Activated naive CD4-positive, alpha-beta T cell treated with anti-CD3 and anti-CD28 coated beads, Interleukin-2, amount 50 U/mL, for 72 hours (primary cell): ENCODE data around the gene ANKLE1. TPM values are rescaled to one million over a fixed set of nuclear protein-coding genes. Genes with fewer than 3 reads are reported as not detected.

ENCODE experiments used
- ATAC-seq, 2 donors: fragments of 150-1000 bp; cut with Tn5 transposase; 2 replicates each; pipeline ENCODE4 v1.10.0; 2021; ENCODE audit warnings: mild to moderate bottlenecking in 2 of 2, moderate library complexity in 2 of 2
- DNase-seq, 2 donors: peaks; one replicate each; pipeline ENCODE4 v3.0.0; 2021 to 2022; ENCODE audit warnings: low spot score in 2 of 2
- H3K27ac Mint-ChIP-seq, 2 donors: one replicate each; pipeline ENCODE4 v1.8.0; 2022; ENCODE audit warnings: mild to moderate bottlenecking in 2 of 2, mixed read lengths in 2 of 2
- H3K36me3 Mint-ChIP-seq, 2 donors: one replicate each; pipeline ENCODE4 v1.8.0; 2022; ENCODE audit warnings: mixed read lengths in 2 of 2
- H3K9me3 Mint-ChIP-seq, 2 donors: one replicate each; pipeline ENCODE4 v1.8.0; 2022; ENCODE audit warnings: mixed read lengths in 2 of 2
- total RNA-seq, 2 donors: library from RNA; stranded (reverse); gene quantifications; one replicate each; pipeline ENCODE4 v1.2.3, GENCODE V29; 2022

The ANKLE1 gene
- total RNA-seq, 2 donors from 2014 or later, result 8.4 to 13.7 TPM

- DNase-seq (no peak), ATAC-seq (no peak)
- Mint-ChIP-seq H3K27ac (no peak overlapping the region), H3K36me3 (no peaks in the 10 kb centered on the region), H3K9me3 (no peaks in the 10 kb centered on the region)
These were observed 44.9 kb downstream of the ANKLE1 start for GRCh38 chr19:17326595-17326966.

GRCh38 chr19:17327068-17327653 lies 45.5 kb downstream of the ANKLE1 start:
- Mint-ChIP-seq H3K36me3 (no peaks in the 10 kb centered on the region), H3K9me3 (no peaks in the 10 kb centered on the region), H3K27ac (no peak overlapping the region)
- DNase-seq (no peak), ATAC-seq (no peak)

- H3K9me3 Mint-ChIP-seq, result no peaks in the 10 kb centered on the region
- ATAC-seq, result peak; percentile 57 to 69
- peak in 1 of 2 donors; percentile 48 for DNase-seq
- peaks cover 0 to 4% of the 10 kb centered on the region in 2 donors for H3K36me3 Mint-ChIP-seq
- H3K27ac Mint-ChIP-seq, result peak overlapping the region in 1 of 2 donors; percentile 36
These were observed 46.2 kb downstream of the ANKLE1 start for GRCh38 chr19:17327654-17328516.

GRCh38 chr19:17328517-17329365 lies 47.0 kb downstream of the ANKLE1 start:
- DNase-seq (no peak), ATAC-seq (peak; percentile 13 to 14)
- H3K9me3 Mint-ChIP-seq, result no peaks in the 10 kb centered on the region
- peaks cover 0 to 5% of the 10 kb centered on the region in 2 donors for H3K36me3 Mint-ChIP-seq
- H3K27ac Mint-ChIP-seq, result no peak overlapping the region

DNA sequence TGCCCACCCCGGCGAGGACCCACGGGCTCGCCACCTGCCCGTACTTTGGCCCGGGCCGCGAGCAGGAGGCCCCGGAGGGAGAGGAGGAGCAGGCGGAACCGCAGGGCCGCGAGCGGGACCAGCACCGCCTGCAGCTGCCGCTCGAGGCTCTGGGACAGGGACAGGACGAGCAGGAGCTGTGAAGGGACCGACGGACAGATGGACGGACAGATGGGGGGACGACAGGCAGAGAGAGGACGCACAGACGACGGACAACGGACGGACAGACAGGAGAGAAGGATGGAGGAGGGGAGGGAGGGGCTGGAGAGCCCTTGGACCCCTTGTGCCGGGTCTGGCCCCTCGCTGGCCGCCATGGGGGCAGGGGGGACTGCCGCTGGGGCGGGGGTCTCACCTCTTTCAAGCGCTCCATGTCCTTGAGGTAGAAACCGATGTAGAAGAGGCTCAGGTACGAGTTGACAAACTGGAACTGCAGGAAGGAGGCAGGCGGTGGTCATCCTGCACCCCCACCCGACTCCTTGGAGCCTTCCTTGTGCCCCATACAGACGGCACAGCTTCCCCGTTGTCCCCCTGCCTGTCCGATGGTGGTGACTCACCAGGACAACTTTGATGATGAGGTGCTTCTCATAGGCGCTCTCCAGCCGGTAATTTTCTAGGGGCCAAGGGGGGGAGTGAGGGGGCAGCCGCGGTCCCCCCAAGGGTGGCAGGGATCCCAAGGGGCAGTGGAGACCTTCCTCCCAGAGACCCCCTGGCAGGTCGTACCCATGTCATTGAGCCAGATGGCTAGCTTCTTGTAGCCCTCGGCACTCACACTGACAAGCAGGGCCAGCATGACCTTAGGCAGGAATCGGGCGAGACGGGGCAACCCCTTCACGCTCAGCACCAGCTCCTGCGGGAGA lies 47.9 kb downstream of the ANKLE1 start:
- ATAC-seq, result no peak
- Mint-ChIP-seq H3K36me3 (peaks cover 0 to 5% of the 10 kb centered on the region in 2 donors), H3K9me3 (no peaks in the 10 kb centered on the region), H3K27ac (no peak overlapping the region)
- no peak for DNase-seq

- Mint-ChIP-seq H3K36me3 (peaks cover 0 to 5% of the 10 kb centered on the region in 2 donors), H3K27ac (no peak overlapping the region), H3K9me3 (no peaks in the 10 kb centered on the region)
- ATAC-seq (no peak), DNase-seq (no peak)
These were observed 48.8 kb downstream of the ANKLE1 start for GRCh38 chr19:17330262-17331044.

- DNase-seq (no peak), ATAC-seq (no peak)
- no peaks in the 10 kb centered on the region for H3K9me3 Mint-ChIP-seq
- H3K27ac Mint-ChIP-seq, result no peak overlapping the region
- H3K36me3 Mint-ChIP-seq, result peaks cover 0 to 5% of the 10 kb centered on the region in 2 donors
These were observed 49.4 kb downstream of the ANKLE1 start for GRCh38 chr19:17331045-17331558.

DNA sequence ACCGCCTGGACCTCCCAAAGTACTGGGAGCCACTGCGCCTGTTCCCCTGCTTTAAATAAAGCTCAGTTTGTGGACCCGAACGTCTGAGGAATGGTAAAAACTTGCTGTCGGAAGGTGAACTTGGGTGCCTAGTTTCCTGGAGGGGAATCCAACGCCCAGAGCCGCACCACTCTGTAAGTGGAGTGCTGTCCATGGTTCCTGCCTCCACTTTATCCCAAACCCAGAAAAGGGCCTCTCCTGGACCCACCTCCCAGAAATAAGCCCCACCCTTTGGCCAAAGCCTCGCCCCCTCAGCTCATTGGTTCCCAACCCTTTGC lies 50.6 kb downstream of the ANKLE1 start:
- Mint-ChIP-seq H3K36me3 (peaks cover 4 to 5% of the 10 kb centered on the region in 2 donors), H3K27ac (no peak overlapping the region), H3K9me3 (no peaks in the 10 kb centered on the region)
- ATAC-seq (no peak), DNase-seq (no peak)

DNA sequence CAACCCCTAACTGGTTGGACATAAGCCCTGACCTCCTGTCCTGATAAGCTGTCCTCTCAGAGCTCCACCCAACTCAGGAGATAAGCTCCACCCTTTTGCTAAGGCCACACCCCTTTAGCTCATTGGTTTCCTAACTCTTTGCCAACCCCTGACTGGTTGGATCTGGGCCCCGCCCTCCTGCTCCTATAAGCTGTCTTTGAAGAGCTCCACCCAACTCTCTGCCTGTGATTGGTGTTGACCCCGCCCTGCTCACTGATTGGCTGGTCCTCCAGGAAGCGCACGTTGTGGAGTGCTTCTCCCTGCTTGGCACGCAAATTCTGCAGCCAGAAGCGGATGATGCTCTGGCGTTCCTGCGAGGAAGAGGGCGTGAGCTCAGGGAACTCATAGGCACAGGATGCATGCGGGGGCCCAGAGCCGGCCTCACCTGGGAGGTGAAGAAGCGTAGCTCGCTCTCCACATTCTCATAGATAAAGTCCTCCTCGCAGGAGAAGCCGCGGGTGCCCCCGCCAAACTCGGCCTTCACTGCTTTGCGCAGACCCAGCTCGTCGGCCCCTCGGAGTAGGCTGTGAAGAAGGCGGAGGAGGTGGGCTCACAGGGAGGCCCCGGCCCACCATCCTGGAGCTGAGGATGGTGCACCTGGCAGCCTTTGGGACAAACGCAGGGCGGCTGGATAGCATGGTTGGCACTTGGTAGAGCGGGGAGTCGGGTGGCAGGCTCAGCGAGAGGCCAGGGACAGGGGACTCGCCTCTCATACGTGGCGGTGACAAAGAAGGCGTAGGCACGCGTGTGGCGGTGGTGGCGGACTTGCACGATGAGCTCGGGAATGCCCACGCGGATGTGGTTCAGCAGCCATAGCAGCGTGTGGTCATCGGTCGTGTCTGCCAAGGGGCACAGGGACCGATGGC lies 51.2 kb downstream of the ANKLE1 start:
- Mint-ChIP-seq H3K9me3 (no peaks in the 10 kb centered on the region), H3K27ac (peak overlapping the region in 1 of 2 donors; percentile 22), H3K36me3 (peaks cover 4 to 5% of the 10 kb centered on the region in 2 donors)
- peak in 1 of 2 donors; percentile 47 for DNase-seq
- ATAC-seq, result peak in 1 of 2 donors; percentile 4

- peak overlapping the region in 1 of 2 donors; percentile 66 for H3K27ac Mint-ChIP-seq
- DNase-seq (peak in 1 of 2 donors; percentile 77), ATAC-seq (peak; percentile 45 to 60)
- H3K36me3 Mint-ChIP-seq, result peaks cover 4 to 5% of the 10 kb centered on the region in 2 donors
- no peaks in the 10 kb centered on the region for H3K9me3 Mint-ChIP-seq
These were observed 52.1 kb downstream of the ANKLE1 start for GRCh38 chr19:17333611-17334413.

- H3K27ac Mint-ChIP-seq, result peak within 1 kb of the TSS in 1 of 2 donors; percentile 84
- DNase-seq (peak in 1 of 2 donors; percentile 96), ATAC-seq (peak in 1 of 2 donors; percentile 63)
- peaks cover 4 to 5% of the 10 kb centered on the region in 2 donors for H3K36me3 Mint-ChIP-seq
- H3K9me3 Mint-ChIP-seq, result no peaks in the 10 kb centered on the region
These were observed 53.0 kb downstream of the ANKLE1 start, which contains the start of gene ANO8 for GRCh38 chr19:17334414-17335409. Gene ANO8, minus strand, starts transcription at chr19:17334855. Its CDS starts 185 bp downstream, at chr19:17334670.

DNA sequence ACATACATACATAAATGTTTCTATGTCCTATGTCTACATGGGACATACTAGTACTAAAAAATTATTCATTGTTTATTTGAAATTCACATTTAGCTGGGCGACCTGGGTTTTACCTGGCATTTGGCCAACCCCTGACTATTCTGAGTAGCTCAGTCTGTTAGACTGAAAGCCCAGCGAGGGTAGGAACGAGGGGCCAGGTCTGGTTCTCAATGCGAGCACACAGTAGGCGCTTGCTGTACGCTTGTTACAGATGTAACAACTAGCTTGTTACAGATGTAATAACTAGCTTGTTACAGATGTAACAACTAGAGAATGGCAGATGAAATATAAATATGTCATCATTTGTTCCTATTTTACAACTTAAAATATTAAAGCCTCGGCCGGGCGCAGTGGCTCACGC lies 53.9 kb downstream of the ANKLE1 start:
- DNase-seq (no peak), ATAC-seq (no peak)
- Mint-ChIP-seq H3K9me3 (no peaks in the 10 kb centered on the region), H3K36me3 (peaks cover 4 to 5% of the 10 kb centered on the region in 2 donors), H3K27ac (no peak overlapping the region)
